Endothelial cell of umbilical vein (primary cell): ENCODE data around the gene ATP1B1. TPM values are rescaled to one million over a fixed set of nuclear protein-coding genes. Genes with fewer than 3 reads are reported as not detected.

Experiments
- BruUV-seq: library from RNA; stranded (reverse); fragments of 400-500 nt; replicated peaks from 2 replicates; lab custom pipeline; 2021; lab: Mats Ljungman, UMichigan
- CTCF ChIA-PET: fragments of 300-600, 350-600 bp; sonication (Branson Sonifier 250); formaldehyde crosslinking; loops from one replicate; lab custom pipeline; 2021; ENCODE audit warnings: antibody characterized with exemption, inconsistent platforms; lab: Charles Lee
- POLR2A ChIA-PET: fragments of 300-600, 350-600 bp; sonication (Branson Sonifier 250); formaldehyde crosslinking; loops from one replicate; lab custom pipeline; 2021; ENCODE audit warnings: antibody characterized with exemption, inconsistent platforms; lab: Charles Lee
- DNase-seq: peaks from one replicate; pipeline ENCODE4 v3.0.0-alpha.2; 2011; ENCODE audit warnings: low read depth, low spot score
- FAIRE-seq: peaks from 2 replicates; lab custom pipeline; 2011; peaks lifted over from hg19 to GRCh38; lab: Jason Lieb, UNC
- H2AFZ ChIP-seq: 2 replicates; pipeline ENCODE4 v1.6.0; 2012; ENCODE audit warnings: low read depth, low read length, control low read depth, inconsistent platforms
- H3K27ac ChIP-seq: 2 replicates; pipeline ENCODE4 v1.5.1; 2011; ENCODE audit warnings: low read depth, mild to moderate bottlenecking, control low read depth, low read length, moderate library complexity; ENCODE audit not compliant: insufficient read depth
- H3K27me3 ChIP-seq, 2 experiments: 2 replicates each; pipeline versions ENCODE4 v1.6.0 to v1.6.1; 2011; ENCODE audit warnings: low read length in 2 of 2, mixed read lengths in 1 of 2; ENCODE audit not compliant: control insufficient read depth in 2 of 2, insufficient read depth in 2 of 2
- H3K36me3 ChIP-seq, 2 experiments: 2 replicates in 1 of 2; 3 replicates in 1 of 2; pipeline ENCODE4 v1.5.1; 2011; ENCODE audit warnings: low read length in 2 of 2, mild to moderate bottlenecking in 1 of 2, moderate library complexity in 1 of 2; ENCODE audit not compliant: control insufficient read depth in 2 of 2, insufficient read depth in 2 of 2; ENCODE audit errors: extremely low read depth in 1 of 2
- H3K4me1 ChIP-seq: 3 replicates; pipeline ENCODE4 v1.5.1; 2011; ENCODE audit warnings: mild to moderate bottlenecking, low read length; ENCODE audit not compliant: control insufficient read depth, insufficient read depth; ENCODE audit errors: extremely low read depth
- H3K4me2 ChIP-seq: 2 replicates; pipeline ENCODE4 v1.6.1; 2011; ENCODE audit warnings: low read length, control low read depth, mixed read lengths; ENCODE audit not compliant: insufficient read depth
- H3K4me3 ChIP-seq, 3 experiments: fragments of 200-600 bp in 1 of 3; sonication (generic), shearing (Covaris generic) in 1 of 3; replicated peaks in 1 of 3; 2 replicates each; pipeline ENCODE4 v1.5.1; 2011 to 2016; ENCODE audit warnings: control low read depth in 3 of 3, low read length in 3 of 3, mild to moderate bottlenecking in 2 of 3, inconsistent platforms in 1 of 3, low read depth in 1 of 3, moderate library complexity in 1 of 3; ENCODE audit not compliant: insufficient read depth in 1 of 3
- H3K79me2 ChIP-seq: 2 replicates; pipeline ENCODE4 v1.6.0; 2012; ENCODE audit warnings: low read length, inconsistent platforms; ENCODE audit not compliant: control insufficient read depth, insufficient read depth
- H3K9ac ChIP-seq: replicated peaks from 2 replicates; pipeline ENCODE3; 2011; ENCODE audit warnings: low read length, control low read depth; ENCODE audit not compliant: insufficient read depth; ENCODE audit errors: extremely low read depth
- H3K9me1 ChIP-seq: replicated peaks from 3 replicates; pipeline ENCODE4 v1.6.0; 2011; ENCODE audit warnings: mild to moderate bottlenecking, low read length; ENCODE audit not compliant: control insufficient read depth, insufficient read depth; ENCODE audit errors: extremely low read depth
- H3K9me3 ChIP-seq: replicated peaks from 2 replicates; pipeline ENCODE4 v1.5.1; 2012; ENCODE audit warnings: low read length, inconsistent platforms; ENCODE audit not compliant: control insufficient read depth, insufficient read depth
- H4K20me1 ChIP-seq: replicated peaks from 2 replicates; pipeline ENCODE3; 2011; ENCODE audit warnings: mild to moderate bottlenecking, low read length; ENCODE audit not compliant: control insufficient read depth, insufficient read depth; ENCODE audit errors: extremely low read depth
- CTCF ChIP-seq, 2 donors: IDR thresholded peaks; 1 replicate in 1 of 2; 2 replicates in 1 of 2; pipeline ENCODE4 v1.5.1; 2011; ENCODE audit warnings: low read length in 2 of 2, mild to moderate bottlenecking in 2 of 2, moderate library complexity in 2 of 2, control low read depth in 1 of 2, inconsistent platforms in 1 of 2, low read depth in 1 of 2; ENCODE audit not compliant: insufficient read depth in 1 of 2; ENCODE audit errors: extremely low read depth in 1 of 2
- EZH2 ChIP-seq: IDR thresholded peaks from 2 replicates; pipeline ENCODE4 v1.6.1; 2012; ENCODE audit warnings: borderline replicate concordance, low read depth, mild to moderate bottlenecking, moderate library complexity, low read length, inconsistent platforms; ENCODE audit not compliant: severe bottlenecking
- FOS ChIP-seq: IDR thresholded peaks from 2 replicates; pipeline ENCODE4 v1.6.1; 2011; ENCODE audit warnings: mild to moderate bottlenecking, low read length, moderate library complexity, borderline replicate concordance; ENCODE audit not compliant: insufficient read depth
- GATA2 ChIP-seq: IDR thresholded peaks from 2 replicates; pipeline ENCODE4 v1.7.0; 2011; ENCODE audit warnings: low read depth, mild to moderate bottlenecking, moderate library complexity, mixed read lengths, low read length; ENCODE audit not compliant: insufficient read length, insufficient read depth
- JUN ChIP-seq: IDR thresholded peaks from 2 replicates; pipeline ENCODE4 v1.6.1; 2011; ENCODE audit warnings: borderline replicate concordance, low read depth; ENCODE audit not compliant: insufficient read length, insufficient read depth
- MAX ChIP-seq: IDR thresholded peaks from 2 replicates; pipeline ENCODE4 v1.6.1; 2011; ENCODE audit not compliant: insufficient read depth, insufficient read length
- MYC ChIP-seq: IDR thresholded peaks from one replicate; pipeline ENCODE4 v1.6.1; 2011; ENCODE audit warnings: mild to moderate bottlenecking, low read depth, low read length
- POLR2A ChIP-seq: IDR thresholded peaks from 2 replicates; pipeline ENCODE4 v1.6.1; 2012; ENCODE audit warnings: low read depth, mild to moderate bottlenecking, control low read depth, low read length
- POLR2AphosphoS5 ChIP-seq: IDR thresholded peaks from 2 replicates; pipeline ENCODE4 v1.6.1; 2012; ENCODE audit warnings: low read depth, mild to moderate bottlenecking, control low read depth, low read length, moderate library complexity; ENCODE audit not compliant: insufficient read depth
- dilution Hi-C: fragments of 300-500 bp; cut with MboI; formaldehyde crosslinking; loops from one replicate; pipeline ENCODE4 v1.15.0; 2019; ENCODE audit warnings: low sequenced_read_pairs; ENCODE audit not compliant: extremely low pct_ligation_motif_present
- intact Hi-C: fragments of 100-400 bp; cut with micrococcal nuclease; formaldehyde crosslinking; loops from one replicate; pipeline ENCODE4 v1.10.0; 2022
- polyA plus RNA-seq, 4 experiments: library from polyadenylated mRNA; depleted of rRNA in 3 of 4; stranded (reverse) in 3 of 4; unstranded in 1 of 4; fragments of >200 nt; gene quantifications; 2 replicates each; pipeline versions ENCODE4 v1.2.1 to v1.2.3, GENCODE V29; 2011 to 2012; ENCODE audit warnings: missing spikeins in 1 of 4
- total RNA-seq: library from RNA; stranded (reverse); gene quantifications from 2 replicates; pipeline ENCODE4 v1.2.3, GENCODE V29; 2021

ATP1B1 gene
- total and polyA plus RNA-seq, 2 donors (not counting 3 experiments of a cell fraction or from before 2014, with no cell fraction given): 14.3 to 56.1 TPM

DNA sequence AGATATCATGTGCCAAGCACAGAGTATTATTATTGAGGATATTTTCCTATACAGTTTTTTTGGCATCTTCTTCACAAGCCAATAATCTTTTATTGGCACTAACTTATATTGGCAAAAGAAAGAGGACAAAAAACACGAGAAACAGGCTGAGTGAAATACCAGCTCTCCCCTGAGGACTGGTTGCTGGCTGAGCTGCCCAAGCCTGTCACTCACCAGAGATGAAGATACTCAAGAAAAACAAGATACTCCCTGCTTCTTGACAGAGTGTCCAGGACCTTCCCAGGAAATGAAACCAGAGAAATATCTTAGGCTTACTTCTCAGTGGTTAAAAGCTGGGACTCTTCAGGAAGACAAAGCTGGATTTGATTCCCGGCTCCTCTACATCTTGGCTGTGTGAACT, 35.9 kb upstream of the ATP1B1 start:
- H3K4me2 ChIP-seq: no peak overlapping the region
- TF ChIP-seq POLR2A: no peak
- TF ChIP-seq CTCF (IDR thresholded peaks at IDR 0.05; ENCODE audit: extremely low read depth in 1 of 2, insufficient read depth in 1 of 2, low read depth in 1 of 2, low read length in 2 of 2): no peak
- TF ChIP-seq JUN: no peak
- TF ChIP-seq MAX: no peak
- TF ChIP-seq POLR2AphosphoS5: no peak
- no peak for TF ChIP-seq GATA2
- no peak for TF ChIP-seq MYC
- no peak for TF ChIP-seq EZH2
- no peak for TF ChIP-seq FOS
- dilution Hi-C loops: no loop called here
- FAIRE-seq (no peak), DNase-seq (no peak)
- no peaks in the 10 kb centered on the region for H3K9me1 ChIP-seq
- H3K9ac ChIP-seq: no peak overlapping the region
- H3K4me1 ChIP-seq: no peaks in the 10 kb centered on the region
- H3K27ac ChIP-seq: no peak overlapping the region
- ChIA-PET CTCF (interaction anchor here (1.0 to 1.5 kb wide), 2 partner anchors 14 to 278 kb away, joined by 3 to 4 read pairs; no protein-coding TSS in a partner anchor), POLR2A (no interaction called here)
- H3K79me2 ChIP-seq: no peaks in the 10 kb centered on the region
- no peaks in the 10 kb centered on the region for H4K20me1 ChIP-seq
- no peak overlapping the region for H3K4me3 ChIP-seq
- no peak overlapping the region for H2AFZ ChIP-seq
- H3K36me3 ChIP-seq: no peaks in the 10 kb centered on the region
- intact Hi-C loops: no loop called here
- peaks cover 0 to 2% of the 10 kb centered on the region in 2 experiments for H3K27me3 ChIP-seq
- no TSS peak for BruUV-seq
- no peaks in the 10 kb centered on the region for H3K9me3 ChIP-seq
